ENCODE results near the gene PTPRN2. TPM values are rescaled to one million over a fixed set of nuclear protein-coding genes. Genes with fewer than 3 reads are reported as not detected.

PTPRN2 gene
- total RNA-seq, 4 donors from 2014 or later = 14.9 to 34.3 (median 21.3) TPM

DNA sequence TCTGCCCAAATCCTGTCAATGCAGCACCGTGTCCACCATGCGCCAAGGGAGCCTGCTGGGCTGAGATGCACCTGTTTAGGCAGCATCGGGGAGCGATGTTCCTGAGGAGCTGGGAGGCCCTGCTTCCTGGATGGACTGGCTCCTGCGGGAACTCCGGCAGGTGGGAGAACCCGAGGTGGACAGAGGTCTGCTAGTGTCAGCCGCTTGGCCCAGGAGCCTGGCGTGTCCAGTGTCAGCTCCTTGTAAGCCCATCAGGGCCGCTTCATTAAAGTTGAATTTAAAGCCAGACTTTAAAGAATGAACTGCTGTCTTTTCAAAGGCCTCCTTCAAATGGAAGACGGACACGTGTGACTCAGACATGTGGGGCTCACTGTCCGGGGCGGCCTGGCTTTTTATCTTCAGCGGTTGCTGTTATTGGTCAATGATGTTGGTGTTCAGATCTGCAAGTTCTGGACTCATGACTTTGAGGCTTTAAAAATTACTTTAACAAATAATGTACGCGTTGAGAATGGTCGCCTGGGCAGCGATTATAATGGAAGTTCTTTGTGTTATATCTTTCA is 828.3 kb downstream of the PTPRN2 start:
- H3K4me1 ChIP-seq = no peaks in the 10 kb centered on the region
- no peaks in the 10 kb centered on the region for H3K27me3 ChIP-seq
- no peaks in the 10 kb centered on the region for H3K36me3 ChIP-seq
- H3K9me3 ChIP-seq = no peaks in the 10 kb centered on the region
- TF ChIP-seq POLR2A (IDR thresholded peaks at IDR 0.05) (no peak), CTCF (IDR thresholded peaks at IDR 0.05) (no peak)
- no peak for DNase-seq
- no peak overlapping the region for H3K4me3 ChIP-seq
- H3K27ac ChIP-seq = no peak overlapping the region

DNA sequence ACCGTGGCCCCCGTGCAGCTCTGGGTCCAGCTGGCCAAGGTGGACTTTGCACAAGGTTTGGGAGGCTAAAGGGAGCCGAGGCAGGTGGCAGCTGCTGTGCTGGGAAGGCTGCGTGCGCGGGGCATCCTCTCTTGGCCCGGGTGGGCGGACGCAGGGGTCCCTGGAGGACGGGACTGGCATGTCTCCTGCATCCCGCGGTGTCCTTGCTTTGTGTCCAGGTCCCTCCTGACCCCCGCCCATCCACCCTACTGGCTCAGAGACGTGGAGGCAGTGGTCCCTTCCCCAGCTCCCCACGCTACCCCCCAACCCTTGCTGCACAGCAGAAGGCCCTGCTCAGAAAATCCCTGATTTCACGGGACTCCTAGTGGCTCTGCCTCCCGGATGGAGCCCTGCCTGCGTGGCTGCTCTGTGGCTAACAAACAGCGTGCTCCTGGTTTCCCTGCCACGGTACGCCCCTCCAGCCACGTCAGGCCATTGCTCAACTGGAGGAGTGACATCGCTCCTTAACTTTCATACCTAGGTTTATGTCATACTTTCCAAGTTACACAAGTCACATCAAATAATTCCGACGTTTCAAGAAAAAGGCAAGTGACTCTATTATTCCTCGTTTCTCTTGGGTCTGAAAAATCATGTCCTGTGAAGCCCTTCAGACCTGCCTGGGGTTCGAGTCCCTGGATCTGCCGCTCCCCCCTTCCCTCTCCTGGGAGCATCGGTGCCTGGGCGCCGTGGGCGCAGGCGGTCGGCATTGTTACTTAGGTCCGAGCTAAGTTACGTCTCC is 829.0 kb downstream of the PTPRN2 start:
- H3K36me3 ChIP-seq = no peaks in the 10 kb centered on the region
- H3K27me3 ChIP-seq = no peaks in the 10 kb centered on the region
- H3K9me3 ChIP-seq = no peaks in the 10 kb centered on the region
- H3K4me1 ChIP-seq = no peaks in the 10 kb centered on the region
- no peak overlapping the region for H3K4me3 ChIP-seq
- no peak overlapping the region for H3K27ac ChIP-seq
- no peak for TF ChIP-seq POLR2A (IDR thresholded peaks at IDR 0.05)
- no peak for TF ChIP-seq CTCF (IDR thresholded peaks at IDR 0.05)
- DNase-seq = no peak

DNA sequence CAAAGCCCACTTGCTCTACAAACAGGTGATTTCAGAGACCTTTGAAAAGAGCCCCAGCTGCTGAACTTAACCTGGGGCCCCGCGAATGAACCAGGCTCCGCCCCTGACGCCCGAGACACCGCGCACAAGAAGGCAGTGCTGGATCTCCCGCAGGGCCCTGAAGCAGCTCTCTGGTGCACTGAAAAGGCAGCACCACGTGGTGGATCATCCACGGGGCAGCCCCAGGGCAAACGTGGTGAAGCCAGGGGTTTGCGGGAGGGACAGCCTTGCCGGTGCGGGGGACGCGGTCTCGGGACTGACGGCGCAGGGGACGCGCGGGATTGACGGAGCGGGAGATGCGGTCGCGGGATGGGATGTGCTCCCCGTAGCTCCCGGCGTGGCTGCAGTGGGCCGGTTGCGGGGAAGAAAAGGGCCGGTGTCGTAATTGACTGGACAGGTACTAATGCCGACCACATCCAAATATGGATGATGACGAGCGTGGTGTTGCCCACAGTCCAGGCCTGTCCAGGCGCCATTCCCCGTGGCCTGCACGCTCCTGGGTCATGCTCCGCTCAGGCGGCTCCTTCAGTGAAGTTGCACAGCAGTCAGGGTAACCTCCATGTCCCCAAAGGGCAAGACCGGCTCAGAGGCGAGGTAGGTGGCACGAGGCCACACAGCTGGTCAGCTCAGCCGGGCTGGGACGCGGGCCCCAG is 829.7 kb downstream of the PTPRN2 start:
- DNase-seq = no peak
- no peaks in the 10 kb centered on the region for H3K27me3 ChIP-seq
- TF ChIP-seq POLR2A (IDR thresholded peaks at IDR 0.05) (no peak), CTCF (IDR thresholded peaks at IDR 0.05) (no peak)
- no peak overlapping the region for H3K27ac ChIP-seq
- H3K9me3 ChIP-seq = no peaks in the 10 kb centered on the region
- H3K36me3 ChIP-seq = no peaks in the 10 kb centered on the region
- H3K4me3 ChIP-seq = no peak overlapping the region
- no peaks in the 10 kb centered on the region for H3K4me1 ChIP-seq

DNA sequence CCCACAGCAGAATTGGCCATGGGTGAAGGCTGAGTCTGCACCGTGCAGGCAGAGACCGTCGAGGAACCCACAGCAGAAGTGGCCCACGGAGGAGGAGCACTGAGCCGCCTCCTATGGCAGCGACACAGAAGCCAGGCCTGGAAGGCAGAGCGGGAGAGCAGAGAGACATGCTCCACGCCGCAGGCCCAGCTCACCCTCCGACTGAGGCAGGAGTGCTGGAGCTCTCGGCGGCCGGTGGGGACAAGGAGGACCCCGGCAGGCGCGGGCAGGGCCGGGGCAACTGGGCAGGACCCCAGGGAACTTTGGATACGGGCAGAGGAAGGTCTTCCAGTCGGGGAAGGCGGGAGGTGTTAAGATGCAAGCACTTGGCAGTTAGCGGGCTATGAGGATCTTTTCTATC is 830.4 kb downstream of the PTPRN2 start:
- no peak overlapping the region for H3K4me3 ChIP-seq
- no peak overlapping the region for H3K27ac ChIP-seq
- no peak for DNase-seq
- H3K36me3 ChIP-seq = no peaks in the 10 kb centered on the region
- no peaks in the 10 kb centered on the region for H3K4me1 ChIP-seq
- TF ChIP-seq CTCF (IDR thresholded peaks at IDR 0.05) (no peak), POLR2A (IDR thresholded peaks at IDR 0.05) (no peak)
- no peaks in the 10 kb centered on the region for H3K27me3 ChIP-seq
- no peaks in the 10 kb centered on the region for H3K9me3 ChIP-seq

GRCh38 chr7:157755741-157756140 is 831.9 kb downstream of the PTPRN2 start:
- TF ChIP-seq POLR2A (IDR thresholded peaks at IDR 0.05) (no peak), CTCF (IDR thresholded peaks at IDR 0.05) (no peak)
- no peak overlapping the region for H3K27ac ChIP-seq
- no peaks in the 10 kb centered on the region for H3K4me1 ChIP-seq
- no peaks in the 10 kb centered on the region for H3K27me3 ChIP-seq
- DNase-seq = no peak
- no peaks in the 10 kb centered on the region for H3K36me3 ChIP-seq
- H3K4me3 ChIP-seq = no peak overlapping the region
- no peaks in the 10 kb centered on the region for H3K9me3 ChIP-seq
